GM12892 (cell line): ENCODE measurements around the gene MS4A14.

Experiments
- POLR2A ChIP-seq: IDR thresholded peaks from 2 replicates; pipeline ENCODE4 v1.6.1; 2011; ENCODE audit warnings: low read depth, low read length, control low read depth
- POLR2AphosphoS5 ChIP-seq: IDR thresholded peaks from 2 replicates; pipeline ENCODE4 v1.6.1; 2011; ENCODE audit warnings: low read depth, low read length, control low read depth

GRCh38 chr11:60390419-60390818 lies 5.8 kb upstream of the MS4A14 start:
- TF ChIP-seq POLR2AphosphoS5 (no peak), POLR2A (no peak)
